K562 (cell line): ENCODE data around the gene CACNA1C. TPM values are rescaled to one million over a fixed set of nuclear protein-coding genes. Genes with fewer than 3 reads are reported as not detected.

Experiments used
- ATAC-seq: fragments of 200-7000 bp; cut with Tn5 transposase; 3 replicates; pipeline ENCODE4 v1.9.1; 2020; ENCODE audit warnings: moderate library complexity
- BruUV-seq: library from RNA; stranded (reverse); fragments of 400-500 nt; replicated peaks from 2 replicates; lab custom pipeline; 2021; lab: Mats Ljungman, UMichigan
- CTCF ChIA-PET: fragments of 300-600 bp; formaldehyde crosslinking; extraction: SDS; loops from one replicate; lab custom pipeline; 2021; ENCODE audit warnings: low intra/inter-chr PET ratio; lab: Yijun Ruan, JAX
- POLR2A ChIA-PET: fragments of 300-600, 350-650 bp; sonication (Branson Sonifier 250); formaldehyde crosslinking; extraction: SDS; loops from one replicate; lab custom pipeline; 2021; ENCODE audit warnings: antibody characterized with exemption, inconsistent platforms; lab: Yijun Ruan, JAX
- DNase-seq, 4 experiments: peaks; one replicate each; pipeline versions ENCODE4 v3.0.0 to v3.0.0-alpha.2; 2011 to 2018; ENCODE audit warnings: low spot score in 3 of 4, mixed read lengths in 3 of 4; ENCODE audit errors: extremely low read depth in 1 of 4
- FAIRE-seq: peaks from 2 replicates; lab custom pipeline; 2011; peaks lifted over from hg19 to GRCh38; lab: Jason Lieb, UNC
- H2AFZ ChIP-seq: 2 replicates; pipeline ENCODE4 v1.6.0; 2011; ENCODE audit warnings: low read depth, low read length, control low read depth, inconsistent platforms
- H3K27ac ChIP-seq: fragments of 200-600 bp; 3 replicates; pipeline ENCODE4 v1.8.0; 2011; ENCODE audit warnings: low read depth, mild to moderate bottlenecking, control low read depth, inconsistent platforms, low read length, moderate library complexity, mixed read lengths; ENCODE audit errors: extremely low read depth
- H3K27me3 ChIP-seq, 2 experiments: fragments of 300-600 bp in 1 of 2; 2 replicates in 1 of 2; 3 replicates in 1 of 2; pipeline versions ENCODE4 v1.6.0 to v1.8.0; 2011; ENCODE audit warnings: inconsistent platforms in 2 of 2, low read length in 2 of 2, mild to moderate bottlenecking in 1 of 2, mixed read lengths in 1 of 2, moderate library complexity in 1 of 2; ENCODE audit not compliant: control insufficient read depth in 2 of 2, insufficient read depth in 2 of 2
- H3K36me3 ChIP-seq: fragments of 300-600 bp; 3 replicates; pipeline ENCODE4 v1.8.0; 2011; ENCODE audit warnings: mild to moderate bottlenecking, low read length, inconsistent platforms; ENCODE audit not compliant: control insufficient read depth, insufficient read depth
- H3K4me1 ChIP-seq, 2 experiments: fragments of 200-600 bp in 1 of 2; replicated peaks in 1 of 2; 2 replicates in 1 of 2; 3 replicates in 1 of 2; pipeline versions ENCODE4 v1.5.1 to v1.8.0; 2011; ENCODE audit warnings: inconsistent platforms in 2 of 2, low read length in 2 of 2, mild to moderate bottlenecking in 1 of 2, mixed read lengths in 1 of 2, moderate library complexity in 1 of 2; ENCODE audit not compliant: control insufficient read depth in 2 of 2, insufficient read depth in 2 of 2
- H3K4me2 ChIP-seq: 2 replicates; pipeline ENCODE4 v1.6.1; 2011; ENCODE audit warnings: low read length, control low read depth, inconsistent platforms, mixed read lengths; ENCODE audit not compliant: insufficient read depth
- H3K4me3 ChIP-seq: fragments of 200-600 bp; sonication (generic), shearing (Covaris generic); 2 replicates; pipeline ENCODE4 v1.5.1; 2016; ENCODE audit warnings: control low read depth, inconsistent platforms
- H3K79me2 ChIP-seq: fragments of 200-600 bp; 3 replicates; pipeline ENCODE4 v1.8.0; 2011; ENCODE audit warnings: low read length, inconsistent platforms; ENCODE audit not compliant: control insufficient read depth, insufficient read depth
- H3K9ac ChIP-seq, 2 experiments: 2 replicates each; pipeline versions ENCODE4 v1.6.0 to v1.6.1; 2011; ENCODE audit warnings: low read depth in 2 of 2, low read length in 2 of 2, control low read depth in 1 of 2, inconsistent platforms in 1 of 2, mild to moderate bottlenecking in 1 of 2, mixed read lengths in 1 of 2; ENCODE audit not compliant: insufficient read depth in 1 of 2
- H3K9me1 ChIP-seq: one replicate; pipeline ENCODE4 v1.6.0; 2011; ENCODE audit warnings: inconsistent platforms, mild to moderate bottlenecking, low read length, moderate library complexity; ENCODE audit not compliant: control insufficient read depth, insufficient read depth
- H3K9me3 ChIP-seq: replicated peaks from 2 replicates; pipeline ENCODE4 v1.5.1; 2011; ENCODE audit warnings: low read depth, low read length, inconsistent platforms; ENCODE audit not compliant: control insufficient read depth, insufficient read depth
- H4K20me1 ChIP-seq: replicated peaks from 2 replicates; pipeline ENCODE4 v1.6.1; 2011; ENCODE audit warnings: low read length, inconsistent platforms, mixed read lengths; ENCODE audit not compliant: control insufficient read depth, insufficient read depth
- BCL6 ChIP-seq: fragments of 250-450 bp; sonication (Bioruptor Pico); IDR thresholded peaks from 2 replicates; pipeline ENCODE4 v1.4.0; 2020
- CREB1 ChIP-seq, 2 experiments: sonication (generic) in 1 of 2; formaldehyde crosslinking in 1 of 2; IDR thresholded peaks; 2 replicates each; pipeline versions ENCODE4 v1.6.1 to v1.8.0; 2012 to 2022; ENCODE audit warnings: inconsistent platforms in 1 of 2, mild to moderate bottlenecking in 1 of 2, missing genetic modification reagents in 1 of 2, moderate library complexity in 1 of 2
- GTF2E2 ChIP-seq: fragments of 200-800 bp; sonication (Bioruptor generic); IDR thresholded peaks from 2 replicates; pipeline ENCODE4 v1.6.1; 2016; ENCODE audit warnings: missing genetic modification characterization, missing compliant biosample characterization
- MEF2D ChIP-seq: conservative IDR thresholded peaks from 2 replicates; pipeline ENCODE4 v1.6.1; 2016; ENCODE audit warnings: low read depth, missing genetic modification characterization, missing compliant biosample characterization
- MYC ChIP-seq, 2 experiments: fragments of 250-450 bp in 1 of 2; sonication (Bioruptor Pico) in 1 of 2; IDR thresholded peaks; 2 replicates each; pipeline versions ENCODE4 v1.5.1 to v1.6.1; 2012 to 2021; ENCODE audit warnings: low read depth in 2 of 2, borderline replicate concordance in 1 of 2, improper control_type of control experiment in 1 of 2, low read length in 1 of 2, mild to moderate bottlenecking in 1 of 2, moderate library complexity in 1 of 2
- POLR2H ChIP-seq: IDR thresholded peaks from 2 replicates; pipeline ENCODE4 v1.6.1; 2016; ENCODE audit warnings: missing genetic modification characterization, low read depth, mild to moderate bottlenecking, control low read depth, missing compliant biosample characterization, moderate library complexity
- RAD21 ChIP-seq, 2 experiments: fragments of 250-450 bp in 1 of 2; fragments of 450-650 bp in 1 of 2; sonication (Bioruptor Pico) in 1 of 2; formaldehyde crosslinking in 1 of 2; IDR thresholded peaks in 1 of 2; conservative IDR thresholded peaks in 1 of 2; 2 replicates each; pipeline versions ENCODE4 v1.4.0 to v1.8.0; 2020 to 2022; ENCODE audit warnings: mild to moderate bottlenecking in 2 of 2, moderate library complexity in 1 of 2
- SETDB1 ChIP-seq: IDR thresholded peaks from one replicate; pipeline ENCODE4 v1.6.1; 2012; ENCODE audit warnings: low read length, control low read depth, inconsistent platforms
- SMAD3 ChIP-seq: fragments of 450-650 bp; formaldehyde crosslinking; conservative IDR thresholded peaks from 2 replicates; pipeline ENCODE4 v1.4.0; 2020; ENCODE audit warnings: mild to moderate bottlenecking
- TCF7L2 ChIP-seq: fragments of 150-350 bp; IDR thresholded peaks from 2 replicates; pipeline ENCODE4 v1.6.1; 2016; ENCODE audit warnings: low read depth, mild to moderate bottlenecking, low read length, moderate library complexity
- ZNF121 ChIP-seq: sonication (generic); formaldehyde crosslinking; conservative IDR thresholded peaks from 2 replicates; pipeline ENCODE4 v1.8.0; 2022; ENCODE audit warnings: missing genetic modification reagents
- ZNF212 ChIP-seq: fragments of 450-650 bp; formaldehyde crosslinking; IDR thresholded peaks from 2 replicates; pipeline ENCODE4 v1.4.0; 2020; ENCODE audit warnings: mild to moderate bottlenecking
- whole genome bisulfite sequencing: fragments of 100-300 bp; shearing (Covaris generic); methylation state at CpG from one replicate; pipeline ENCODE4 v1.1.6; 2016; ENCODE audit warnings: low coverage, mixed read lengths; ENCODE audit not compliant: insufficient coverage; ENCODE audit errors: missing lambda C conversion rate; 5-methylcytosine and 5-hydroxymethylcytosine counted together
- in situ Hi-C: fragments of 300-500 bp; cut with MboI; formaldehyde crosslinking; loops from 4 replicates; pipeline ENCODE4 v1.15.0; 2018; ENCODE audit warnings: inconsistent platforms, mixed read lengths
- intact Hi-C: fragments of 100-400 bp; cut with micrococcal nuclease; formaldehyde crosslinking; loops from 2 replicates; pipeline ENCODE4 v1.14.2; 2022
- polyA plus RNA-seq, 8 experiments: library from polyadenylated mRNA; depleted of rRNA in 4 of 8; stranded (reverse) in 5 of 8; unstranded in 3 of 8; fragments of >200 nt; fragmentation: Nextera tagmentation in 2 of 8; fragmentation: Illumina TruSeq in 1 of 8; extraction: Ambion mirVana in 2 of 8; extraction: Trizol in 1 of 8; gene quantifications; 2 replicates each; pipeline versions ENCODE4 v1.2.1 to v1.2.3, GENCODE V29; 2011 to 2014; ENCODE audit warnings: inconsistent platforms in 1 of 8, missing spikeins in 1 of 8
- total RNA-seq, 7 experiments: library from RNA; depleted of rRNA in 6 of 7; stranded (reverse); fragments of >200 nt in 6 of 7; fragmentation: Illumina TruSeq in 2 of 7; extraction: Trizol in 2 of 7; gene quantifications; 2 replicates each; pipeline versions ENCODE4 v1.2.1 to v1.2.3, GENCODE V29; 2011 to 2021; ENCODE audit warnings: low replicate concordance in 1 of 7
- TF ChIP-seq, protein P1 (sequence below): fragments of 450-650 bp; IDR thresholded peaks from 2 replicates; pipeline ENCODE4 v1.6.1; 2014; ENCODE audit warnings: low read depth, mild to moderate bottlenecking, moderate library complexity, borderline replicate concordance

Gene CACNA1C
- total and polyA plus RNA-seq, 9 of the 15 experiments (the other 6 are each of a cell fraction or from before 2014, with no cell fraction given), result not detected

DNA sequence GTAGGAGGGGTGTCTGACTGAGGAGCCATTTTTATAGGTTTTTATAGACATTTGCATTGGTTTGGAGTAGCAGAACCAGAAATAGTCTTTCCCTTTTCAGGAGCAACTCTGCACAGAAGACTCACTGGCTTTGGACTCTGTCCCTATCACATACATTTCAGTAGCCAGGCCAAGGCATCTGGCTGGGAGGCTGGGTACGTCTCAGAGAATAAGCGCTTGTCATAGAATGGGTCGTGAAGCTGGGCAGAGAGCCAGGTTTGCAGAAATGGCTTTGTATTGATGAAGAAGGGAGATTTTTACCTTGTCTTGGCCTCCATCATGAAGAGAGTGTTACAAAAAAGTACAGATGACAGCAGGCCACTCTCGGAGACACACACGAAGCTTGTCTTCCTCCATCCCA is 98.6 kb downstream of the CACNA1C start:
- H3K27ac ChIP-seq, result no peak overlapping the region
- H3K36me3 ChIP-seq, result no peaks in the 10 kb centered on the region
- H3K9ac ChIP-seq, result no peak overlapping the region
- H3K4me2 ChIP-seq, result no peak overlapping the region
- H3K4me1 ChIP-seq, result no peaks in the 10 kb centered on the region
- no peak for TF ChIP-seq GTF2E2
- TF ChIP-seq ZNF121, result no peak
- TF ChIP-seq, protein P1, sequence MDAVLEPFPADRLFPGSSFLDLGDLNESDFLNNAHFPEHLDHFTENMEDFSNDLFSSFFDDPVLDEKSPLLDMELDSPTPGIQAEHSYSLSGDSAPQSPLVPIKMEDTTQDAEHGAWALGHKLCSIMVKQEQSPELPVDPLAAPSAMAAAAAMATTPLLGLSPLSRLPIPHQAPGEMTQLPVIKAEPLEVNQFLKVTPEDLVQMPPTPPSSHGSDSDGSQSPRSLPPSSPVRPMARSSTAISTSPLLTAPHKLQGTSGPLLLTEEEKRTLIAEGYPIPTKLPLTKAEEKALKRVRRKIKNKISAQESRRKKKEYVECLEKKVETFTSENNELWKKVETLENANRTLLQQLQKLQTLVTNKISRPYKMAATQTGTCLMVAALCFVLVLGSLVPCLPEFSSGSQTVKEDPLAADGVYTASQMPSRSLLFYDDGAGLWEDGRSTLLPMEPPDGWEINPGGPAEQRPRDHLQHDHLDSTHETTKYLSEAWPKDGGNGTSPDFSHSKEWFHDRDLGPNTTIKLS, result no peak
- no peaks in the 10 kb centered on the region for H3K9me1 ChIP-seq
- H2AFZ ChIP-seq, result no peak overlapping the region
- ATAC-seq (no peak), FAIRE-seq (no peak), DNase-seq (no peak)
- H4K20me1 ChIP-seq, result no peaks in the 10 kb centered on the region
- no peak overlapping the region for H3K4me3 ChIP-seq
- peaks cover 4 to 19% of the 10 kb centered on the region in 2 experiments; a peak in 3 of 5 replicates for H3K27me3 ChIP-seq
- no peaks in the 10 kb centered on the region for H3K9me3 ChIP-seq
- no peaks in the 10 kb centered on the region for H3K79me2 ChIP-seq
- intact Hi-C loops, result no loop called here
- CTCF ChIA-PET, result no interaction called here
- BruUV-seq, result no TSS peak
- POLR2A ChIA-PET, result no interaction called here
- WGBS, result 0% methylated on average over 4 of the region's 5 CpGs
- in situ Hi-C loops, result no loop called here

DNA sequence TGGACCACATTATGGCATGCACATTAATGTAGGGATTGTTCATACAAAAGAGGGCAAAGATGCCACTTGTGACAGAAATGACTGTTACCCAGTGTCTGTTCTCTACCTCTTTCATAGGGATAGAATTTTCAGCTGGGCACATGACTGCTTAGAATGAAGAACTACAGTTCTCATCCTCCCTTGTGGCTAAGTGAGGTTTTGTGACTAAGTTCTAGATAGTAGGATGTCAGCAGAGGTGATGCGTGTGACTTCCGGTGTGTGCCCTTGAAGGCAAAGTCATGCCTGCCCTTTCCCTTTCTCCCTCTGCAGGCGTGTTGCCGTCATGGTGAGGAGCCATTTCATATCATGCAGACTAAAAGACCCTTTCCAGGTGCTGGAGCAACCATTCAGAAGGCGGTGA is 99.3 kb downstream of the CACNA1C start:
- no peak overlapping the region for H3K27ac ChIP-seq
- intact Hi-C loops (no loop called here), in situ Hi-C loops (no loop called here)
- H3K79me2 ChIP-seq, result no peaks in the 10 kb centered on the region
- FAIRE-seq, result no peak
- CTCF ChIA-PET, result no interaction called here
- no TSS peak for BruUV-seq
- 3% methylated on average over 5 of the region's 5 CpGs for WGBS
- no peak for ATAC-seq
- H3K36me3 ChIP-seq, result no peaks in the 10 kb centered on the region
- H3K4me1 ChIP-seq, result no peaks in the 10 kb centered on the region
- no peaks in the 10 kb centered on the region for H4K20me1 ChIP-seq
- TF ChIP-seq MEF2D (tag) (no peak), ZNF212 (CRISPR knock-in tag) (no peak), CREB1 (IDR thresholded peaks at IDR 0.05) (no peak), CREB1 (CRISPR knock-in tag; IDR thresholded peaks at IDR 0.05) (no peak), TCF7L2 (no peak), RAD21 (CRISPR knock-in tag; conservative IDR thresholded peaks at IDR 0.05 in 1 of 2, IDR thresholded peaks at IDR 0.05 in 1 of 2) (no peak), SMAD3 (CRISPR knock-in tag) (no peak), SETDB1 (no peak), BCL6 (CRISPR knock-in tag) (no peak), POLR2H (tag) (no peak), MYC (IDR thresholded peaks at IDR 0.05; ENCODE audit: low read depth, low read length) (no peak), MYC (CRISPR knock-in tag; IDR thresholded peaks at IDR 0.05; ENCODE audit: borderline replicate concordance, low read depth) (no peak)
- H3K27me3 ChIP-seq, result peaks cover 6 to 24% of the 10 kb centered on the region in 2 experiments; a peak in 3 of 5 replicates
- no peaks in the 10 kb centered on the region for H3K9me1 ChIP-seq
- H3K9ac ChIP-seq, result no peak overlapping the region
- no peak overlapping the region for H3K4me3 ChIP-seq
- DNase-seq, result no peak
- no peaks in the 10 kb centered on the region for H3K9me3 ChIP-seq
- no peak overlapping the region for H3K4me2 ChIP-seq
- no peak overlapping the region for H2AFZ ChIP-seq
- POLR2A ChIA-PET, result interaction anchor here (0.6 kb wide), 1 partner anchor 1078 kb away, joined by 3 read pairs; no protein-coding TSS in a partner anchor
